ENCODE data around the gene PPP1R1C. TPM values are rescaled to one million over a fixed set of nuclear protein-coding genes. Genes with fewer than 3 reads are reported as not detected.

The PPP1R1C gene
- total RNA-seq, 1 experiment from 2014 or later, result 3.4 TPM

DNA sequence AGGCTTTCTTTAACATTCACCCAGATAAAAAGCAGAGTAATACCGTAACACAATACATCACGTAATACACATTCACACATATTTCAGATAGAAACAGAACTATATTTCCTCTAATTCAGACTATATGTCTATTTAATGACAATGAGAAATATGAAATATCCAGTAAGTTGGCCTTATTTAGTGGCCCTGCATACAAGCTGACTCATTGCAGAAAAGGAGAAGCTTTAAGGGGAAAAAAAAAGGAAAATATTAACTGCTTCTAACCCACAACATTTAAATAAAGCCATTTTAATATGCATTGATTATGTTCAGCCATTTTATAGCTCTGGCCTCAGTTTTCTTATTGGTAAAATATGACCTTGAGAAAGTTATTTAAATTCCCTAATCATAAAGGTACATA lies 94.8 kb downstream of the PPP1R1C start:
- CTCF ChIA-PET, result no interaction called here

DNA sequence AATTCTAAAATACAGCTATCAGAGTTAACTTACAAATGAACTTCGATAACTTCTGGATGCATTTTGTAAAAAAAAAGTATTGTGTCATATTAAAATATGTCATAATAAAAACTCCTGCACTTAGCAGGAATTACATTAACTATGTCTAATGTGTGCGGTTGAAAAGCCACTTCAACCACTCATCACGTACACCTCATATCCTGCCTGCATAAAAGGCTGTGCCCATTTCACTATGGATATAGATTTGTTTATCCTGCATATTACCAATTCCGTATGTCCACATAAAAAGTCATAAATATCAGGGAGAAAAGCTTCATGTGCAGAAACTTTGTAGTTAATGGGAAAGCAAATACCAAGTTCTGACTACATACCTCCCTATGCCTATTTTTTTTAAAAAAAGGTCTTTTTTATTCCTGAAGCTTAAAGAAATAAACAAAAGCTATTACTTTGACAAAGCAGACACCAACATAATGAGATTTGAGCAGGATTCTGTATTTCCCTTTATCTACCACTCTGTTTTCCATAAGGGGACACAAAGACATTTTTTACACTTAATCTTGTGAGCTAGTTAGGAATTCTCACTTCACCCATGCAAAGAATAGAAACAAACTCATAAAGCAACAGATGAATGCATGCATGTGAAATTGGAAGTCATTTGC lies 96.1 kb downstream of the PPP1R1C start:
- no peak for ATAC-seq
- no peak overlapping the region for H3K27ac Mint-ChIP-seq
- ChIA-PET CTCF (no interaction called here), POLR2A (no interaction called here)
- H3K9me3 Mint-ChIP-seq, result no peaks in the 10 kb centered on the region
- no peak for DNase-seq (ENCODE audit: low spot score)
- H3K36me3 Mint-ChIP-seq, result no peaks in the 10 kb centered on the region
- no peaks in the 10 kb centered on the region for H3K27me3 Mint-ChIP-seq (ENCODE audit: low read depth)
- no peak overlapping the region for H3K4me3 Mint-ChIP-seq
- H3K4me1 Mint-ChIP-seq, result peaks cover 9% of the 10 kb centered on the region
- no peak for TF ChIP-seq GRHL2 (CRISPR knock-in tag; IDR thresholded peaks at IDR 0.05; ENCODE audit: insufficient replicate concordance, severe bottlenecking)
- no peak for TF ChIP-seq KAT7 (CRISPR knock-in tag; IDR thresholded peaks at IDR 0.05; ENCODE audit: borderline replicate concordance)
- TF ChIP-seq, protein P1, sequence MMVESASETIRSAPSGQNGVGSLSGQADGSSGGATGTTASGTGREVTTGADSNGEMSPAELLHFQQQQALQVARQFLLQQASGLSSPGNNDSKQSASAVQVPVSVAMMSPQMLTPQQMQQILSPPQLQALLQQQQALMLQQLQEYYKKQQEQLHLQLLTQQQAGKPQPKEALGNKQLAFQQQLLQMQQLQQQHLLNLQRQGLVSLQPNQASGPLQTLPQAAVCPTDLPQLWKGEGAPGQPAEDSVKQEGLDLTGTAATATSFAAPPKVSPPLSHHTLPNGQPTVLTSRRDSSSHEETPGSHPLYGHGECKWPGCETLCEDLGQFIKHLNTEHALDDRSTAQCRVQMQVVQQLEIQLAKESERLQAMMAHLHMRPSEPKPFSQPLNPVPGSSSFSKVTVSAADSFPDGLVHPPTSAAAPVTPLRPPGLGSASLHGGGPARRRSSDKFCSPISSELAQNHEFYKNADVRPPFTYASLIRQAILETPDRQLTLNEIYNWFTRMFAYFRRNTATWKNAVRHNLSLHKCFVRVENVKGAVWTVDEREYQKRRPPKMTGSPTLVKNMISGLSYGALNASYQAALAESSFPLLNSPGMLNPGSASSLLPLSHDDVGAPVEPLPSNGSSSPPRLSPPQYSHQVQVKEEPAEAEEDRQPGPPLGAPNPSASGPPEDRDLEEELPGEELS (CRISPR knock-in tag; IDR thresholded peaks at IDR 0.05), result no peak
- TF ChIP-seq NFATC4 (CRISPR knock-in tag; IDR thresholded peaks at IDR 0.05), result no peak

More for the DNA sequence above, 94.8 kb downstream of the PPP1R1C start:
- ATAC-seq, result no peak
- Mint-ChIP-seq H3K4me1 (peaks cover 9% of the 10 kb centered on the region), H3K4me3 (no peak overlapping the region), H3K27ac (no peak overlapping the region), H3K27me3 (ENCODE audit: low read depth) (no peaks in the 10 kb centered on the region), H3K9me3 (no peaks in the 10 kb centered on the region), H3K36me3 (no peaks in the 10 kb centered on the region)
- TF ChIP-seq SOX15 (CRISPR knock-in tag; IDR thresholded peaks at IDR 0.05) (no peak), ZNF263 (CRISPR knock-in tag; IDR thresholded peaks at IDR 0.05; ENCODE audit: low read depth) (no peak), FOXJ3 (CRISPR knock-in tag; IDR thresholded peaks at IDR 0.05; ENCODE audit: borderline replicate concordance) (no peak), RELA (CRISPR knock-in tag; IDR thresholded peaks at IDR 0.05; ENCODE audit: borderline replicate concordance) (no peak), ESRRA (CRISPR knock-in tag; IDR thresholded peaks at IDR 0.05; ENCODE audit: borderline replicate concordance) (no peak), SMAD3 (CRISPR knock-in tag; IDR thresholded peaks at IDR 0.05; ENCODE audit: borderline replicate concordance) (no peak)
- TF ChIP-seq, protein P2, sequence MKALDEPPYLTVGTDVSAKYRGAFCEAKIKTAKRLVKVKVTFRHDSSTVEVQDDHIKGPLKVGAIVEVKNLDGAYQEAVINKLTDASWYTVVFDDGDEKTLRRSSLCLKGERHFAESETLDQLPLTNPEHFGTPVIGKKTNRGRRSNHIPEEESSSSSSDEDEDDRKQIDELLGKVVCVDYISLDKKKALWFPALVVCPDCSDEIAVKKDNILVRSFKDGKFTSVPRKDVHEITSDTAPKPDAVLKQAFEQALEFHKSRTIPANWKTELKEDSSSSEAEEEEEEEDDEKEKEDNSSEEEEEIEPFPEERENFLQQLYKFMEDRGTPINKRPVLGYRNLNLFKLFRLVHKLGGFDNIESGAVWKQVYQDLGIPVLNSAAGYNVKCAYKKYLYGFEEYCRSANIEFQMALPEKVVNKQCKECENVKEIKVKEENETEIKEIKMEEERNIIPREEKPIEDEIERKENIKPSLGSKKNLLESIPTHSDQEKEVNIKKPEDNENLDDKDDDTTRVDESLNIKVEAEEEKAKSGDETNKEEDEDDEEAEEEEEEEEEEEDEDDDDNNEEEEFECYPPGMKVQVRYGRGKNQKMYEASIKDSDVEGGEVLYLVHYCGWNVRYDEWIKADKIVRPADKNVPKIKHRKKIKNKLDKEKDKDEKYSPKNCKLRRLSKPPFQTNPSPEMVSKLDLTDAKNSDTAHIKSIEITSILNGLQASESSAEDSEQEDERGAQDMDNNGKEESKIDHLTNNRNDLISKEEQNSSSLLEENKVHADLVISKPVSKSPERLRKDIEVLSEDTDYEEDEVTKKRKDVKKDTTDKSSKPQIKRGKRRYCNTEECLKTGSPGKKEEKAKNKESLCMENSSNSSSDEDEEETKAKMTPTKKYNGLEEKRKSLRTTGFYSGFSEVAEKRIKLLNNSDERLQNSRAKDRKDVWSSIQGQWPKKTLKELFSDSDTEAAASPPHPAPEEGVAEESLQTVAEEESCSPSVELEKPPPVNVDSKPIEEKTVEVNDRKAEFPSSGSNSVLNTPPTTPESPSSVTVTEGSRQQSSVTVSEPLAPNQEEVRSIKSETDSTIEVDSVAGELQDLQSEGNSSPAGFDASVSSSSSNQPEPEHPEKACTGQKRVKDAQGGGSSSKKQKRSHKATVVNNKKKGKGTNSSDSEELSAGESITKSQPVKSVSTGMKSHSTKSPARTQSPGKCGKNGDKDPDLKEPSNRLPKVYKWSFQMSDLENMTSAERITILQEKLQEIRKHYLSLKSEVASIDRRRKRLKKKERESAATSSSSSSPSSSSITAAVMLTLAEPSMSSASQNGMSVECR (CRISPR knock-in tag; IDR thresholded peaks at IDR 0.05; ENCODE audit: borderline replicate concordance), result no peak
- TF ChIP-seq, protein P3, sequence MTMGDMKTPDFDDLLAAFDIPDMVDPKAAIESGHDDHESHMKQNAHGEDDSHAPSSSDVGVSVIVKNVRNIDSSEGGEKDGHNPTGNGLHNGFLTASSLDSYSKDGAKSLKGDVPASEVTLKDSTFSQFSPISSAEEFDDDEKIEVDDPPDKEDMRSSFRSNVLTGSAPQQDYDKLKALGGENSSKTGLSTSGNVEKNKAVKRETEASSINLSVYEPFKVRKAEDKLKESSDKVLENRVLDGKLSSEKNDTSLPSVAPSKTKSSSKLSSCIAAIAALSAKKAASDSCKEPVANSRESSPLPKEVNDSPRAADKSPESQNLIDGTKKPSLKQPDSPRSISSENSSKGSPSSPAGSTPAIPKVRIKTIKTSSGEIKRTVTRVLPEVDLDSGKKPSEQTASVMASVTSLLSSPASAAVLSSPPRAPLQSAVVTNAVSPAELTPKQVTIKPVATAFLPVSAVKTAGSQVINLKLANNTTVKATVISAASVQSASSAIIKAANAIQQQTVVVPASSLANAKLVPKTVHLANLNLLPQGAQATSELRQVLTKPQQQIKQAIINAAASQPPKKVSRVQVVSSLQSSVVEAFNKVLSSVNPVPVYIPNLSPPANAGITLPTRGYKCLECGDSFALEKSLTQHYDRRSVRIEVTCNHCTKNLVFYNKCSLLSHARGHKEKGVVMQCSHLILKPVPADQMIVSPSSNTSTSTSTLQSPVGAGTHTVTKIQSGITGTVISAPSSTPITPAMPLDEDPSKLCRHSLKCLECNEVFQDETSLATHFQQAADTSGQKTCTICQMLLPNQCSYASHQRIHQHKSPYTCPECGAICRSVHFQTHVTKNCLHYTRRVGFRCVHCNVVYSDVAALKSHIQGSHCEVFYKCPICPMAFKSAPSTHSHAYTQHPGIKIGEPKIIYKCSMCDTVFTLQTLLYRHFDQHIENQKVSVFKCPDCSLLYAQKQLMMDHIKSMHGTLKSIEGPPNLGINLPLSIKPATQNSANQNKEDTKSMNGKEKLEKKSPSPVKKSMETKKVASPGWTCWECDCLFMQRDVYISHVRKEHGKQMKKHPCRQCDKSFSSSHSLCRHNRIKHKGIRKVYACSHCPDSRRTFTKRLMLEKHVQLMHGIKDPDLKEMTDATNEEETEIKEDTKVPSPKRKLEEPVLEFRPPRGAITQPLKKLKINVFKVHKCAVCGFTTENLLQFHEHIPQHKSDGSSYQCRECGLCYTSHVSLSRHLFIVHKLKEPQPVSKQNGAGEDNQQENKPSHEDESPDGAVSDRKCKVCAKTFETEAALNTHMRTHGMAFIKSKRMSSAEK (CRISPR knock-in tag; IDR thresholded peaks at IDR 0.05; ENCODE audit: borderline replicate concordance), result no peak
- TF ChIP-seq, protein P4, sequence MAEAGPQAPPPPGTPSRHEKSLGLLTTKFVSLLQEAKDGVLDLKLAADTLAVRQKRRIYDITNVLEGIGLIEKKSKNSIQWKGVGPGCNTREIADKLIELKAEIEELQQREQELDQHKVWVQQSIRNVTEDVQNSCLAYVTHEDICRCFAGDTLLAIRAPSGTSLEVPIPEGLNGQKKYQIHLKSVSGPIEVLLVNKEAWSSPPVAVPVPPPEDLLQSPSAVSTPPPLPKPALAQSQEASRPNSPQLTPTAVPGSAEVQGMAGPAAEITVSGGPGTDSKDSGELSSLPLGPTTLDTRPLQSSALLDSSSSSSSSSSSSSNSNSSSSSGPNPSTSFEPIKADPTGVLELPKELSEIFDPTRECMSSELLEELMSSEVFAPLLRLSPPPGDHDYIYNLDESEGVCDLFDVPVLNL (CRISPR knock-in tag; IDR thresholded peaks at IDR 0.05; ENCODE audit: borderline replicate concordance, low read depth), result no peak
- TF ChIP-seq, protein P5, sequence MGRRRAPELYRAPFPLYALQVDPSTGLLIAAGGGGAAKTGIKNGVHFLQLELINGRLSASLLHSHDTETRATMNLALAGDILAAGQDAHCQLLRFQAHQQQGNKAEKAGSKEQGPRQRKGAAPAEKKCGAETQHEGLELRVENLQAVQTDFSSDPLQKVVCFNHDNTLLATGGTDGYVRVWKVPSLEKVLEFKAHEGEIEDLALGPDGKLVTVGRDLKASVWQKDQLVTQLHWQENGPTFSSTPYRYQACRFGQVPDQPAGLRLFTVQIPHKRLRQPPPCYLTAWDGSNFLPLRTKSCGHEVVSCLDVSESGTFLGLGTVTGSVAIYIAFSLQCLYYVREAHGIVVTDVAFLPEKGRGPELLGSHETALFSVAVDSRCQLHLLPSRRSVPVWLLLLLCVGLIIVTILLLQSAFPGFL (CRISPR knock-in tag; IDR thresholded peaks at IDR 0.05; ENCODE audit: borderline replicate concordance), result no peak
- POLR2A ChIA-PET, result no interaction called here
- no peak for DNase-seq (ENCODE audit: low spot score)
